Measurements from ENCODE around the gene COG4.
"Not testable (repeated sequence)": the region's sequence is repeated elsewhere in the genome, so short reads cannot be mapped to it uniquely, and the experiment has no call there.

Gene COG4

GRCh38 chr16:70527315-70527996 is 4.1 kb upstream of the COG4 start:
- no peak for DNase-seq (ENCODE audit: low spot score)

- no peak for DNase-seq (ENCODE audit: low spot score)
These were observed 3.0 kb upstream of the COG4 start for GRCh38 chr16:70526403-70526802.

- not testable (repeated sequence) for DNase-seq (ENCODE audit: low spot score)
These were observed 1.1 kb upstream of the COG4 start for GRCh38 chr16:70524399-70524825.

GRCh38 chr16:70523743-70524398 is 517 bp upstream of the COG4 start, which contains the start of gene SF3B3:
Gene SF3B3 (plus strand): TSS chr16:70523816. CDS start chr16:70526657, 2,841 bp downstream.
- peak; percentile 53 for DNase-seq (ENCODE audit: low spot score)

GRCh38 chr16:70522216-70523075 is 908 bp downstream of the COG4 start:
- no peak for DNase-seq (ENCODE audit: low spot score)

GRCh38 chr16:70520612-70521297 is 2.6 kb downstream of the COG4 start:
- DNase-seq (ENCODE audit: low spot score), result peak; percentile 42

- peak; percentile 24 for DNase-seq (ENCODE audit: low spot score)
These were observed 10.9 kb downstream of the COG4 start for GRCh38 chr16:70512456-70512855.

GRCh38 chr16:70511833-70512232 is 11.5 kb downstream of the COG4 start:
- no peak for DNase-seq (ENCODE audit: low spot score)

- DNase-seq (ENCODE audit: low spot score), result no peak
These were observed 13.1 kb downstream of the COG4 start for GRCh38 chr16:70510216-70510615.

GRCh38 chr16:70508752-70509151 is 14.6 kb downstream of the COG4 start:
- no peak for DNase-seq (ENCODE audit: low spot score)

- DNase-seq (ENCODE audit: low spot score), result no peak
These were observed 26.8 kb downstream of the COG4 start for GRCh38 chr16:70496513-70496912.

- no peak for DNase-seq (ENCODE audit: low spot score)
These were observed 27.8 kb downstream of the COG4 start for GRCh38 chr16:70495425-70496182.

- DNase-seq (ENCODE audit: low spot score), result no peak
These were observed 28.6 kb downstream of the COG4 start for GRCh38 chr16:70494777-70495176.

GRCh38 chr16:70494202-70494770 is 29.1 kb downstream of the COG4 start:
- no peak for DNase-seq (ENCODE audit: low spot score)

GRCh38 chr16:70493802-70494201 is 29.6 kb downstream of the COG4 start:
- no peak for DNase-seq (ENCODE audit: low spot score)

GRCh38 chr16:70490261-70490660 is 33.1 kb downstream of the COG4 start:
- no peak for DNase-seq (ENCODE audit: low spot score)

GRCh38 chr16:70484867-70485266 is 38.5 kb downstream of the COG4 start:
- DNase-seq (ENCODE audit: low spot score), result no peak

- DNase-seq (ENCODE audit: low spot score), result no peak
These were observed 39.9 kb downstream of the COG4 start for GRCh38 chr16:70483426-70483825.

- DNase-seq (ENCODE audit: low spot score), result no peak
These were observed 40.7 kb downstream of the COG4 start for GRCh38 chr16:70482624-70483023.

- peak; percentile 61 for DNase-seq (ENCODE audit: low spot score)
These were observed 41.3 kb downstream of the COG4 start for GRCh38 chr16:70481929-70482536.

Data from AG08395 (cell line).